ENCODE data around the gene RASL11A.

- TF ChIP-seq GTF2F1 (IDR thresholded peaks at IDR 0.05; ENCODE audit: borderline replicate concordance, low read depth, low read length) (no peak), POLR2A (IDR thresholded peaks at IDR 0.05; ENCODE audit: control extremely low read depth in 1 of 2, low read depth in 2 of 2, low read length in 2 of 2) (no peak), JUND (IDR thresholded peaks at IDR 0.05; ENCODE audit: low read length) (no peak), CTCF (IDR thresholded peaks at IDR 0.05; ENCODE audit: control extremely low read depth in 1 of 3, insufficient read depth in 1 of 3, low read depth in 1 of 3, low read length in 3 of 3) (no peak), HDAC2 (IDR thresholded peaks at IDR 0.05; ENCODE audit: borderline replicate concordance in 1 of 2, low read depth in 2 of 2, low read length in 2 of 2) (no peak), RAD21 (IDR thresholded peaks at IDR 0.05 in 1 of 2, conservative IDR thresholded peaks at IDR 0.05 in 1 of 2; ENCODE audit: low read depth in 2 of 2, low read length in 2 of 2) (no peak), KDM5A (IDR thresholded peaks at IDR 0.05; ENCODE audit: low read length) (no peak), EZH2 (IDR thresholded peaks at IDR 0.05; ENCODE audit: low read depth, low read length, severe bottlenecking) (no peak), RFX5 (IDR thresholded peaks at IDR 0.05; ENCODE audit: borderline replicate concordance, low read depth, low read length) (no peak), CHD2 (IDR thresholded peaks at IDR 0.05; ENCODE audit: low read length) (no peak)
These were observed 33.5 kb downstream of the RASL11A start for GRCh38 chr13:27304099-27304498.

Data from H1 (cell line).